H9 (cell line): ENCODE measurements around the gene RERE. TPM values are rescaled to one million over a fixed set of nuclear protein-coding genes. Genes with fewer than 3 reads are reported as not detected.
A peak's percentile ranks its signal among the peaks of the same experiment; 100 is the strongest.

ENCODE experiments used
- DNase-seq: peaks from one replicate; pipeline ENCODE4 v3.0.0-alpha.2; 2017
- H2AFZ ChIP-seq: one replicate; pipeline ENCODE4 v1.6.1; 2013; ENCODE audit warnings: mild to moderate bottlenecking, low read length, control low read depth, moderate library complexity
- H2AK5ac ChIP-seq: 2 replicates; pipeline ENCODE4 v1.6.1; 2013; ENCODE audit warnings: low read length, control low read depth, mixed read lengths; ENCODE audit not compliant: insufficient read length
- H2BK120ac ChIP-seq: one replicate; pipeline ENCODE4 v1.6.1; 2013; ENCODE audit warnings: low read depth, mild to moderate bottlenecking, low read length, control low read depth, inconsistent platforms; ENCODE audit not compliant: poor library complexity, severe bottlenecking
- H2BK12ac ChIP-seq: 2 replicates; pipeline ENCODE4 v1.6.1; 2013; ENCODE audit warnings: low read length, control low read depth, mixed read lengths, low read depth; ENCODE audit not compliant: insufficient read length
- H2BK15ac ChIP-seq: 2 replicates; pipeline ENCODE4 v1.6.1; 2013; ENCODE audit warnings: low read depth, low read length, control low read depth
- H2BK20ac ChIP-seq: one replicate; pipeline ENCODE4 v1.6.1; 2013; ENCODE audit warnings: low read depth, mild to moderate bottlenecking, low read length, control low read depth, inconsistent platforms; ENCODE audit not compliant: poor library complexity, severe bottlenecking
- H2BK5ac ChIP-seq: 2 replicates; pipeline ENCODE4 v1.6.1; 2013; ENCODE audit warnings: low read length, control low read depth, mixed read lengths; ENCODE audit not compliant: insufficient read length
- H3K14ac ChIP-seq: 2 replicates; pipeline ENCODE4 v1.6.1; 2013; ENCODE audit warnings: low read length, control low read depth; ENCODE audit not compliant: insufficient read depth
- H3K18ac ChIP-seq: 2 replicates; pipeline ENCODE4 v1.6.1; 2013; ENCODE audit warnings: low read depth, mild to moderate bottlenecking, mixed read lengths, low read length, control low read depth; ENCODE audit not compliant: insufficient read length
- H3K23ac ChIP-seq: 2 replicates; pipeline ENCODE4 v1.6.1; 2013; ENCODE audit warnings: low read length, control low read depth, mixed read lengths, low read depth; ENCODE audit not compliant: insufficient read length
- H3K23me2 ChIP-seq: 2 replicates; pipeline ENCODE4 v1.6.1; 2013; ENCODE audit warnings: low read depth, mild to moderate bottlenecking, mixed read lengths, low read length, control low read depth; ENCODE audit not compliant: insufficient read length, poor library complexity, severe bottlenecking
- H3K27ac ChIP-seq: 2 replicates; pipeline ENCODE4 v1.5.1; 2013; ENCODE audit warnings: low read length, control low read depth, mixed read lengths, low read depth; ENCODE audit not compliant: insufficient read length
- H3K27me3 ChIP-seq: 2 replicates; pipeline ENCODE4 v1.6.1; 2013; ENCODE audit warnings: low read length, control low read depth, inconsistent platforms; ENCODE audit not compliant: insufficient read depth
- H3K4ac ChIP-seq: 2 replicates; pipeline ENCODE4 v1.6.1; 2013; ENCODE audit warnings: low read depth, mild to moderate bottlenecking, control low read depth, inconsistent platforms, low read length, moderate library complexity
- H3K4me1 ChIP-seq: 2 replicates; pipeline ENCODE4 v1.6.1; 2013; ENCODE audit warnings: low read length, control low read depth, inconsistent platforms; ENCODE audit not compliant: insufficient read depth
- H3K4me2 ChIP-seq: 2 replicates; pipeline ENCODE4 v1.6.1; 2013; ENCODE audit warnings: low read length, control low read depth, mixed read lengths; ENCODE audit not compliant: insufficient read length, insufficient read depth
- H3K56ac ChIP-seq: 2 replicates; pipeline ENCODE4 v1.6.1; 2013; ENCODE audit warnings: low read depth, mild to moderate bottlenecking, mixed read lengths, low read length, control low read depth; ENCODE audit not compliant: insufficient read length
- H3K79me1 ChIP-seq: 2 replicates; pipeline ENCODE4 v1.6.1; 2013; ENCODE audit warnings: low read depth, mild to moderate bottlenecking, moderate library complexity, low read length, control low read depth, inconsistent platforms; ENCODE audit not compliant: insufficient read depth, poor library complexity, severe bottlenecking
- H3K79me2 ChIP-seq: 2 replicates; pipeline ENCODE4 v1.6.1; 2013; ENCODE audit warnings: low read length, control low read depth, inconsistent platforms; ENCODE audit not compliant: insufficient read depth
- H3K9ac ChIP-seq: 2 replicates; pipeline ENCODE4 v1.6.1; 2013; ENCODE audit warnings: low read length, control low read depth, mixed read lengths; ENCODE audit not compliant: insufficient read length; ENCODE audit errors: extremely low read depth
- H3K9me3 ChIP-seq: one replicate; pipeline ENCODE4 v1.6.1; 2013; ENCODE audit warnings: low read depth, low read length, inconsistent platforms; ENCODE audit not compliant: control insufficient read depth
- H3T11ph ChIP-seq: one replicate; pipeline ENCODE4 v1.6.1; 2013; ENCODE audit warnings: mild to moderate bottlenecking, low read length, control low read depth, inconsistent platforms
- H4K20me1 ChIP-seq: one replicate; pipeline ENCODE4 v1.6.1; 2013; ENCODE audit not compliant: control insufficient read depth, insufficient read length, insufficient read depth
- H4K5ac ChIP-seq: 2 replicates; pipeline ENCODE4 v1.6.1; 2013; ENCODE audit warnings: low read depth, mild to moderate bottlenecking, mixed read lengths, low read length, control low read depth; ENCODE audit not compliant: insufficient read length
- H4K8ac ChIP-seq: replicated peaks from 2 replicates; pipeline ENCODE4 v1.6.1; 2013; ENCODE audit warnings: low read length, control low read depth, mixed read lengths, low read depth; ENCODE audit not compliant: insufficient read length
- H4K91ac ChIP-seq: 2 replicates; pipeline ENCODE4 v1.6.1; 2013; ENCODE audit warnings: low read depth, mild to moderate bottlenecking, moderate library complexity, mixed read lengths, low read length, control low read depth; ENCODE audit not compliant: insufficient read length
- H3K27ac Mint-ChIP-seq, 3 experiments: 2 replicates in 2 of 3; 3 replicates in 1 of 3; pipeline ENCODE4 v1.8.0; 2020 to 2021; ENCODE audit warnings: mixed read lengths in 3 of 3, mild to moderate bottlenecking in 1 of 3, moderate library complexity in 1 of 3
- H3K27me3 Mint-ChIP-seq: 2 replicates; pipeline ENCODE4 v1.8.0; 2021; ENCODE audit warnings: low read depth, mild to moderate bottlenecking, moderate library complexity, mixed read lengths
- H3K36me3 Mint-ChIP-seq, 3 experiments: 2 replicates in 2 of 3; 3 replicates in 1 of 3; pipeline ENCODE4 v1.8.0; 2020 to 2021; ENCODE audit warnings: low read depth in 3 of 3, mixed read lengths in 3 of 3; ENCODE audit not compliant: insufficient read depth in 1 of 3
- H3K4me1 Mint-ChIP-seq, 2 experiments: 2 replicates each; pipeline ENCODE4 v1.8.0; 2020; ENCODE audit warnings: mixed read lengths in 2 of 2
- H3K4me3 Mint-ChIP-seq, 2 experiments: 2 replicates in 1 of 2; 3 replicates in 1 of 2; pipeline ENCODE4 v1.8.0; 2020 to 2021; ENCODE audit warnings: mild to moderate bottlenecking in 2 of 2, mixed read lengths in 2 of 2, moderate library complexity in 1 of 2
- H3K9me3 Mint-ChIP-seq, 2 experiments: 2 replicates in 1 of 2; 3 replicates in 1 of 2; pipeline ENCODE4 v1.8.0; 2020; ENCODE audit warnings: mild to moderate bottlenecking in 2 of 2, mixed read lengths in 2 of 2, moderate library complexity in 1 of 2
- WGBS: extraction: QIAGEN DNeasy Blood & Tissue Kit; methylation state at CpG from one replicate; pipeline ENCODE4 v1.1.7; 2013; ENCODE audit warnings: missing lambda C conversion rate, low lambda C conversion rate, mixed read lengths; ENCODE audit not compliant: insufficient read length; ENCODE audit errors: extremely low coverage; 5-methylcytosine and 5-hydroxymethylcytosine counted together
- total RNA-seq: library from RNA; stranded (reverse); gene quantifications from 2 replicates; pipeline ENCODE4 v1.2.1, GENCODE V29; 2021
- TF ChIP-seq, protein P1 (sequence below): fragments of 200-600 bp; sonication (generic); conservative IDR thresholded peaks from 3 replicates; pipeline ENCODE4 v1.8.0; 2021; ENCODE audit warnings: antibody characterized with exemption, mild to moderate bottlenecking

Gene RERE
- total RNA-seq, 1 experiment from 2014 or later, result 103 TPM

DNA sequence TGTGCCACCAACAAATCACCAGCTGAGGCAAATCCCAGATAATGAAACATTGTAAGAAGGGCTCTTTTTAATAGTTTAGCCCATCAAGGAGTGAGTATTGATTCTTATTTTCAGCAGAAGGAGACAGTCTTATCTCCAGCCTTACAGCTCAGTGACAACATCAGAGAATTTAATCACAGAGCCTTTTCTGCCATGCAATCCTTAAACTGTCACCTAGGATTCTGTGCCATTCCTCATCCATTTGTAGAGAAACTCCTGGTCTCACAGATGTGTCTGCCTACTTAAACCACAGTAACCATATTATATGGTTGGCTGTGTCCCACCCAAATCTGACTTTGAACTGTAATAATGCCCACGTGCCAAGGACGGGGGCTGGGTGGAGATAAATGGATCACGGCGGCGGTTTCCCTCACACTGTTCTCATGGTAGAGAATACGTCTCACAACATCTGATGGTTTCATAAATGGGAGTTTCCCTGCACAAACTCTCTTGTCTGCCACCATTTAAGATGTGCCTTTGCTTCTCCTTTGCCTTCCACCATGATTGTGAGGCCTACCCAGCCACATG, 217.7 kb downstream of the RERE start:
- H3K4me1 Mint-ChIP-seq, result peaks cover 34 to 49% of the 10 kb centered on the region in 2 experiments
- H3K79me2 ChIP-seq, result peaks cover 16% of the 10 kb centered on the region; the same call in 1 of the 2 replicates

More for the DNA sequence above, 217.7 kb downstream of the RERE start:
- Mint-ChIP-seq H3K27me3 (no peaks in the 10 kb centered on the region), H3K27ac (peak overlapping the region in 1 of 3 experiments; percentile 54; a peak in 2 of 7 replicates), H3K4me3 (no peak overlapping the region), H3K9me3 (no peaks in the 10 kb centered on the region; a peak in 1 of 5 replicates), H3K36me3 (peaks cover 8 to 12% (median 8%) of the 10 kb centered on the region in 3 experiments; a peak in 5 of 7 replicates)
- Histone ChIP-seq H3K23ac (no peak overlapping the region), H2BK15ac (no peak overlapping the region), H2BK12ac (no peak overlapping the region), H3K4me1 (0 out of 2 replicates have a peak, but pooled peaks cover 2% of the 10 kb centered on the region), H3K9me3 (no peaks in the 10 kb centered on the region), H2AFZ (no peak overlapping the region), H4K91ac (no peak overlapping the region), H3K14ac (no peak overlapping the region), H2AK5ac (no peak overlapping the region), H3K9ac (no peak overlapping the region), H3K23me2 (no peaks in the 10 kb centered on the region), H3K18ac (no peak overlapping the region), H2BK120ac (no peak overlapping the region), H4K8ac (no peak overlapping the region), H4K5ac (no peak overlapping the region), H4K20me1 (no peaks in the 10 kb centered on the region), H3K27ac (no peak overlapping the region), H2BK20ac (no peak overlapping the region), H3K56ac (no peak overlapping the region), H3K4me2 (no peak overlapping the region), H3K27me3 (no peaks in the 10 kb centered on the region), H3K79me1 (peaks cover 4% of the 10 kb centered on the region), H3K4ac (no peak overlapping the region), H2BK5ac (no peak overlapping the region), H3T11ph (no peak overlapping the region)
- TF ChIP-seq, protein P1, sequence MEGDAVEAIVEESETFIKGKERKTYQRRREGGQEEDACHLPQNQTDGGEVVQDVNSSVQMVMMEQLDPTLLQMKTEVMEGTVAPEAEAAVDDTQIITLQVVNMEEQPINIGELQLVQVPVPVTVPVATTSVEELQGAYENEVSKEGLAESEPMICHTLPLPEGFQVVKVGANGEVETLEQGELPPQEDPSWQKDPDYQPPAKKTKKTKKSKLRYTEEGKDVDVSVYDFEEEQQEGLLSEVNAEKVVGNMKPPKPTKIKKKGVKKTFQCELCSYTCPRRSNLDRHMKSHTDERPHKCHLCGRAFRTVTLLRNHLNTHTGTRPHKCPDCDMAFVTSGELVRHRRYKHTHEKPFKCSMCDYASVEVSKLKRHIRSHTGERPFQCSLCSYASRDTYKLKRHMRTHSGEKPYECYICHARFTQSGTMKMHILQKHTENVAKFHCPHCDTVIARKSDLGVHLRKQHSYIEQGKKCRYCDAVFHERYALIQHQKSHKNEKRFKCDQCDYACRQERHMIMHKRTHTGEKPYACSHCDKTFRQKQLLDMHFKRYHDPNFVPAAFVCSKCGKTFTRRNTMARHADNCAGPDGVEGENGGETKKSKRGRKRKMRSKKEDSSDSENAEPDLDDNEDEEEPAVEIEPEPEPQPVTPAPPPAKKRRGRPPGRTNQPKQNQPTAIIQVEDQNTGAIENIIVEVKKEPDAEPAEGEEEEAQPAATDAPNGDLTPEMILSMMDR, result no peak
- no CpG with 5 or more reads among the region's 6 CpGs for WGBS
- no peak for DNase-seq
